Measurements from ENCODE around the gene SESN1.

SESN1 gene

DNA sequence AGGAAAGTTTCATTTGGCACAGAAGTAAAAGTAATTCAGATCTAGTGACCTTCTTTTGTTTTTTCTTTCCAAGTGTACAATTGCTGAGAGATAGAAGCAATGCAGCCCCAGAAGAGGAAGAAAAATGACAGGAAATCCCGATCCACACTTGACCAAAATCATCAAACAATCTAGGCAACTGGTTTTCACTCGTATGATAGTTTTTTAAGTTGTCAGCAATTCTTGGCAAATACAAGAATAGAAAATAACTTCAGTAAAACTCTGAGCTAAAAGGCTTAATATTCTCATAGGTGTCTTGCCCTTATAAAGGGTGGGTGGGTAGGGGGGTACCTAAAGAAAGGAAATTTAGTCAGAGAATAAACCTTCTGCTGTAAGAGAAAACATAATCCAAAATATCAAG, 36.0 kb downstream of the SESN1 start:
- no peak for DNase-seq

- no peak for DNase-seq
These were observed 38.0 kb downstream of the SESN1 start for GRCh38 chr6:109056661-109057060.

DNA sequence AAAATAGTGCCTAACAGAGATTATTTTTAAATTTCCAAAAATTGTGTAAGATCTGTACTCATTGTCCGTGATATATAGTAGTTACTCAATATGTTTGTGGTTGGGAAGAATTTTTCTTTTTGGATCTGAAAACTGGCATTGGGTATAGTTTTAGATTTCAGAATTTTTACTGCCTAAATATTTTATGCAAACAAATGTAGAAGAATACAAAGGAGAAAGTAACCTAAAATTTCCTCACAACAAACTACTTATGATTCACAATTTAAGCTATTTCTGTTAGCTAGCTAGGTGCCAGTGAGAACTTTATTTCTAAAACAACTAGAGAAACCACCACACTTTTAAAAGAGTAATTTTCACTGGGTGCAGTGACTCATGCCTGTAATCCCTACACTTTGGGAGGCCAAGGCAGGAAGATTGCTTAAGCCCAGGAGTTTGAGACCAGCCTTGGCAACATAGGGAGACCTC, 38.8 kb downstream of the SESN1 start:
- no peak for DNase-seq

GRCh38 chr6:109053336-109053735, 41.3 kb downstream of the SESN1 start:
- no peak for DNase-seq

- DNase-seq: no peak
These were observed 41.8 kb downstream of the SESN1 start for GRCh38 chr6:109052852-109053251.

GRCh38 chr6:109052018-109052651, 42.5 kb downstream of the SESN1 start:
- DNase-seq: no peak

DNA sequence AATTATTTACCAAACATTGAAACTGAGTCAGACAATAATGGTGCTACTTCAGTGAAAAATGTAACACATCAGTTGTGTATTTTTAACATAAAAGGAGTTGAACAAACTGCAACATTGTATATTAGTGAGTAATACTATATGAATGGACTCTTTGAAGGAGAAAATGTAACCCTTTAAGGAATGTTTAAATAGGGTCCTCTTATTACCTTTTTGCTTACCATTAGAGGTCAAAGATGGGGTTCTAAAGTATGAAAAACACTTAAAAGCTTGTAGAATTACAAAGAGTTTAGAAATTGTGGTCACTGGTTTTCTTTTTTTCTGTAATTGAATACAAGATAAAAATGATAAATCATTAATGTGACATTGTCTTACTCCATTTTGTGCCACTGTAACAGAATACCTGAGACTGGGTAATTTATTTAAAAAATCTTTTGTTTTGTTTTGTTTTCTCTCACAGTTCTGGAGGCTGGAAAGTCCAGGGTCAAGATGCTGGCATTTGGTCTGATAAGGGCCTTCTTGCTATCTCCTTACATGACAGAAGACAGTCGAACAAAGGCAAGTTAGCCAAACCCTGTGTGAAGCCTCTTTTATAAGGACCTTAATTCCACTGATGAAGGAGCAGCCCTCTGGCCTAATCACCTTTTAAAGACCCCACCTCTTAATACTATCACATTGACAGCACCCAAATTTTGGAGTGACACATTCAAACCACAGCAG, 43.2 kb downstream of the SESN1 start:
- no peak for DNase-seq

DNA sequence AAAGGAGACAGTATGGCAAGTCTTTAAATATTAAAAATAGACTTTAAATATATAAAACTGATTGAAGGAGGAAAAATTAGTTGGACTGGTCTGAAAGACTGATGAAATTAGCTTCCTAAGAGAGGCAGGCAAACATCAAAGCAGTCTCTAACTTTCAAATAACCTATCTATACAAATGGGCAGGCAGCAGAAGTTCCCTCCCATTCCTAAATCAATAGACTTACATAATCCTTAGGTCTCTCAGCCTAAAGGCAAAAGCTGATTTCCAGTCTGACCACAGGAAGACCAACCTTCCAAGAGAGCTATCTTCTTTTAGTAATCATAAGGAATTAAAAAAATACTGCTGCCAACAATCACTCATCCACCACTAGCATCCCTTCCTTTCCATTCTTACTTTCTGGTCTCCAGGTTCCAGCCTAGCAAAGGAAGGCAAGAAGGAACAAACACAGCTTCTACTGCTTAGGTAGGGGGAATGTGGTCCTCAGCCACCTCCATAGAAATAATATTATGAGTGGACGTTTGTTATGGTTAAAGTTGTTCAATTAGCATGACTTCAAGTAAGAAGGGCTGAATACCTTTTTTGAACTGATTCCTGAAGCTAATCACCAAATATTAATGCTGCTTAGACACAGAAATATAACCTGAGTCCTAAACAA, 44.1 kb downstream of the SESN1 start:
- DNase-seq: no peak

- DNase-seq: no peak
These were observed 44.6 kb downstream of the SESN1 start for GRCh38 chr6:109050012-109050411.

DNA sequence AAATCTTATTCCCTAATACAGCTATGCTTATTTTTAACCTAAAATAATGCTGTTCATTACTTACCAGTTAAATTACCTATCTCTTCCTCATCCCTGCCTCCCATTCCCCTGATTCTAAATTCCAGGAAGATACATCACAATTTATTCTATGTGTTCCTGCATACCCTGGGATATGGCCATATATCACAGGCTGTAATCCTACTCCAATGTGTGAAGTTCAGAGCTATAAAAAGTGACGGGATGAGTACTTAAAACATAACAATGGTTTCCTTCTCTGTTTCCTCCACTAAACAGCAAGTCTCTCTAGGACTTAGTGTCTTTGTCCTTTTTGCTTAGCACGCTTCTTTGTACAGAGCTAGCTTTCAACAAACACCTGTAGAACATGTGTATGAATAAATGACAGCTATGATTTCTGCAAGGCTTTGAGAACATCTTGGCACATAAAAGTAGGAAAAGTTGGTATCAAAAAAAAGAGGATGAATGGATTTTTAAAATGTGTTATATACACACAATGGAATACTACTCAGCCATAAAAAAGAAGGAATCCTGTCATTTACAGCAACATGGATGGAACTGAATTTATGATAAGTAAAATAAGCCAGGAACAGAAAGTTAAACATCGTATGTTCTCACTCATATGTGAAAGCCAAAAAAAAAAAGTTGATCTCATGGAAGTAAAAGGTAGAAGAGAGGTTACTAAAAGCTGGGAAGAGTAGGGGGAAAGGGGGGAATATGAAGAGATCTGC, 45.8 kb downstream of the SESN1 start:
- no peak for DNase-seq

- DNase-seq: no peak
These were observed 46.5 kb downstream of the SESN1 start for GRCh38 chr6:109048176-109048575.

DNA sequence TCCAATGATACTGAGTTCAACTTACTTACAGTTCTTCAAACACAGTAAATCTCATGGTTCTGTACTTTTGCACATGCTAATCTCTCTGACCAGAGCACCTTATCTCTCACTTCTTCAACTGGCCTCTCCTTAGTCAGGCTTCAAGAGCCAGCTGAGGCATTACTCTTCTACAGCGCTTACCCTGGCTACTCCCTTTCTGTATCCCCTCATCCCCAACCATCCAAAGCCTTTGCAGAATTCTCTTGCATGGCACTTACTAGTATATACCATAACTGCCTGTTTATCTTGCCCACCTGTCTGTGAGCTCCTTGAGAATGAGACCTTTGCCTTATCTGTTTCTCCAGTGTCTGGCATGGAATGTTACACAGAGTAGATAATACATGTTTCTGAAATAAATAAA, 49.2 kb downstream of the SESN1 start:
- no peak for DNase-seq

DNA sequence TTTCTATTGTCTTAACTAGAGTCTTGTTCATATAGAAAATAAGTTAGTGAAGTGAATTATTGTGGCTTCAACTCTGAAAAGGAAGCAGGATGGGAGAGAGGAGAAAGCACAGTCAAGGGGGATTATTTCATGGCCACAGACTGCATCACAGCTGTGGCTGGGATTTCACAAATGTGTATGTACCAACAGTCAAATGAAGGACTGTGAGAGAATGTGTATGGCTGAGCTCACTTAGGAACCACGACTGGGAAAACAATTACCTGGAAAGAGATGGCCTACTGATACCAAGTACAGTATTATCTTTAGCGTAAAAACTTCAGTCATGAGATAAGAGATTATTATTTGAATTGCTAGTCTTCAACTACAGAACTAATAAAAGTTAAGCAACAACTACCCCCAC, 54.9 kb downstream of the SESN1 start:
- no peak for DNase-seq

DNA sequence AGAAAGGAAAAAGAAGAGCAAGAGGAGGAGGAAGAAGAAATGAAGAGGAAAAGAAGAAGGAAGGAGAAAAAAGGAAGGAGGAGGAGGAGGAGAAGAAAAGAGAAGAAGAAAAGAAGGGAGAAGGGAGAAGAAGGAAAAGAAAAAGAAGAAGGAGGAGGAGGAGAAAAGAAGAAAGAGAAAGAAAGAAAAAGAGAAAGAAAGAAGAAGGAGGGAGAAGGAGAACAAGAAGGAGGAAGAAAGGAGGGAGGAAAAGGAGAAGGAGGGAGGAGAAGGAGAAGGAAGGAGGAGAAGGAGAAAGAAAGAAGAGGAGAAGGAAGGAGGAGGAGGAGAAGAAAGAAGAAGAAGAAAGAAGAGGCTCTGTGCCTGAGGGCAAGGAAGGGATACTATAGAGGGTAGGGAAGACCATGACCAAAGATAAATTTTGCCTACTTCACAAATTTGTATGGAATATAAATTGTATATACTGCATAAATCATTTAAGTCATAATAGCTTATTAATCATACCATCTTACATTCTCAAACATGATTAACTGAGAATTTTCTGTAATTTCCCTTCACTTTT, 55.7 kb downstream of the SESN1 start:
- no peak for DNase-seq

DNA sequence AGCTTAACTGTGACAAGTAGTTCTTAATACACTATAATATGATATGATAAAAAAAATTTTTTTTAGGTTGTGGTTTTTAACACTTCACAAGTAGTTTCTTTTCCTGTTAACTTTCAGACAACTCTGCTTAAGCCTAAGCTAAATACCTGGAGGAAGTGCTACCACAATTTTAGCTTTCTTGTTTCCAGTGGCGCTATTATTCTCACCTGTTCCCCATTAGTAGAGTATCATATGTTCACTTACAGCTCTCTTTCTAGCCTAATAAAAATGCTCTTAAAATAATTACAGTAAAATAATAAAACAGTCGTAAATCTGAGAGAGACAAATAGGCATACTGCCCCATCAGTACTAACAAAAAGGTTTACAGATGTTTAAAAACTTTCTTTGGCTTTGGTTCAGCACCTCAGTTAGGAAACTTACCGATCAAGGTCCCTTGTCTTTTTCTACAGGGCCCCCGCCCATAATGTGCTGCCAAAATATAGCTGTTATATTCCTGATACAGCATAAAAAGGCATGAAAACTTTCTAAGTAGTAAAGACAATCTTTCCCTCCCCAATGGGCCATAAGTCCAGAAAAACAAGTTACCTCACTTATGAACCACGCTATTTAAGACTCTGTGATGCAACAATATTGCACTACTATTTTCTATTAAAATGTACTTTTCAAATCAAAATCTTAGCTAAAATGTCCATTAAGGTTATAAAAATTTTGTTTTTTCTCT, 57.9 kb downstream of the SESN1 start:
- DNase-seq: no peak

- DNase-seq: no peak
These were observed 60.1 kb downstream of the SESN1 start for GRCh38 chr6:109034526-109034925.

GRCh38 chr6:109033655-109034054, 61.0 kb downstream of the SESN1 start:
- DNase-seq: no peak

- DNase-seq: no peak
These were observed 63.2 kb downstream of the SESN1 start for GRCh38 chr6:109031416-109031815.

DNA sequence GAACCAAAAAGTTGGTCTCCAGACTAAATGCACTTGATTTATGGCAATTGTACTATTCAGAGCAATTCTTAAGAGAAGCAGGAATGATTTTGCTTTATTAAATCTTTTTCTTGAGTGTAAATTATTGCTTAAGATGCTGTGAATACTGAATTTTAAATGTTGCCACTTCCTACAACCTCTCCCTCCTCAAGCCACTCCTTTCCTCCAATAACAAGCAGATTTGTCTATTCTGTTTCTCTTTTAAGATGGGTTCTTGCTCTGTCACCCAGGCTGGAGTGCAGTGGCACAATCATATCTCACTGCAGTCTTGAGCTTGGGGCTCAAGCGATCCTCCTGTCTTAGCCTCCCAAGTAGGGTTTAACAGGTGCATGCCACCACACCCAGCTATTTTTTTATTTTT, 65.3 kb downstream of the SESN1 start:
- DNase-seq: no peak

- DNase-seq: no peak
These were observed 66.2 kb downstream of the SESN1 start for GRCh38 chr6:109028439-109028838.

- no peak for DNase-seq
These were observed 66.7 kb downstream of the SESN1 start for GRCh38 chr6:109027964-109028363.

- DNase-seq: no peak
These were observed 69.0 kb downstream of the SESN1 start for GRCh38 chr6:109025639-109026038.
